GM19023 (cell line): ENCODE results near the gene SLC13A1.
"Not testable (repeated sequence)": the region's sequence is repeated elsewhere in the genome, so short reads cannot be mapped to it uniquely, and the experiment has no call there.

ENCODE experiments used
- ATAC-seq: cut with Tn5 transposase; IDR thresholded peaks from one replicate; pipeline ENCODE4 v1.9.1; 2021; ENCODE audit warnings: mild to moderate bottlenecking, moderate library complexity; ENCODE audit not compliant: unreplicated experiment

Gene SLC13A1

DNA sequence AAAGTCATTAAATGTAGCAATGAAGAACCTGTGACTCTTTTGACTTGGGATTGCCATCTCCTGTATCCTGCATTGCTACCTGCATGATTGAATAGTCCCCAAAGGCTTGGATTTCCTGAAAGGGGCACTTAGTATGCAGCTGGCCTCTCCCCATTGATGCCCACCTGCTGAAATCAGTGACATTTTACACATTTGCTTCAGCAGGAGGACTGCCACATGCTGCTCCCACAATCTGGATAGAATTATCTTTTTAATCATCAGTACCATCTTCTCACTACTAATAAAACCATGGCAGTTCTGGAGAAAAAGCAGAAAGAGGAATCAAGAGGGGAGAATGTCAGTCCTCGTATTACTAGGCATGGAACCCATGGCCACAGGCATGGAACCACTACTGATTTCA is 67.8 kb downstream of the SLC13A1 start:
- ATAC-seq: no peak

DNA sequence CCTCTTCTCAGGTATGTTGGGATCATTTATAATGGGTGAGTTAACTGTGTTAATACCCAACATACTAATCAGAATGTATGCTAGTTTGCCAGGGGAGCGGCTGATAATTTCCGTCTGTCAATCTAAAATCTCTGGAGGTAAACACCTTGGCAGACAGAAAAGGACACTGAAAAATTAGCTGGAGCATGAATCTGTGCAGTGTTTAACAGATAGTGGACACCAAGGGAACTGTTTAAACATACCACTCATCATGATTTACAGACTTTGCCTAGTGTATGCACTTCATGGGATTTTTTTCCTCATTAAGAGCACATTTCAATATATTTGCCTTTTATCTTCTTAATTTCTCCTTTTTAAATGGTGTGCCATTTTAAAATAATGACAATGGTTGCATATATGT is 68.2 kb downstream of the SLC13A1 start:
- no peak for ATAC-seq

DNA sequence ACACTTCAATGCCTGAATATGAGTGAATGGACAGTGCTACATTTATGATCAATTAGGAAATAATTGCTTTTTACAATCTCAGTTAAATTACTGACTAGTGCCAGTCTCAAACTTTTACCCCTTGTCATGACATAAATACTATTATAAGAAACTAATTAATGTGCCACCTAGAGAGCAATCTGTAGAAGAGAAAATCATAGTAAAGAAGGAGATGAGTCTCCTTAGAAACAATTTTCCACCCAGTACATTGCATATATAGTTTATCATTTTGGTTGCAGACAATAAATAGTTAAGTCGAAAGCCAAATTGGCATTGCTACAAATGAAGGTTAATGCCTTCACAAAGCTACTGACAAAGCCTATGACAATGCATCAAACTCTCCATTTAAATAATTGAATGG is 68.6 kb downstream of the SLC13A1 start:
- ATAC-seq: no peak

DNA sequence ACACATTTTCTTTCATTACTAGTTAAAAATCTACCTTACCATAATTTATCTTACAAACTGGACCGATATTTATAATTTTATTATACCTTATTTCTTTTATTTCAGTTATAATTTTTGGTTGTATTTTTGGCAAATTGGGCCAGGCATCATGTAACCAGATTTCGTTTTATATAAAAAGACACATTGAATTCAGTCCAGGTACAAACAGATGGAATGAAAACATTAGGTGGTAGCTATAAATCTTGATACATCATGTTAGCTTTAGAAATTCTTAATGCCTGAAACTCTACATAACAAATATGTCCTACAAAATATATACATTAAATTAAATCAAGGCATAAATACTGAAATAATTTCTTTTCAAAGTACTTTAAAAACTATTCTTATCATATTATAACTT is 73.1 kb downstream of the SLC13A1 start:
- no peak for ATAC-seq

DNA sequence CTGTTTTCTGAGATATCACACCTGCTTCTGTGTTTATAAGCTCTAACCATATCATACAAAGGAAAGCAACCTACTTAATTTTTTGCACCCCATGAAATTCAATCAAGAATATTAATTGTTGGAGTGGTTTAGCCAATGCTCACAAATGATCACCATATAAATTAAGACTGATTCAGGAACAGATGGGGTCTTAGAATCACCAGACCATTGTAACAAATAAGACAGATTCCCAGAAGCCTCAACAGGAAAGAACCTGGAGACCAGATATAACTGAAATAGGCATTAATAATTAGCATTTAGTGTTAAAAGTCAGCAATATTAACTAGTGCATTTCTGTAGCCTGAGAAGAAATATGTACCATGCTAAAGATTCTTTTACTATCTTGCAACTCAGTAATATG is 73.6 kb downstream of the SLC13A1 start:
- ATAC-seq: no peak

DNA sequence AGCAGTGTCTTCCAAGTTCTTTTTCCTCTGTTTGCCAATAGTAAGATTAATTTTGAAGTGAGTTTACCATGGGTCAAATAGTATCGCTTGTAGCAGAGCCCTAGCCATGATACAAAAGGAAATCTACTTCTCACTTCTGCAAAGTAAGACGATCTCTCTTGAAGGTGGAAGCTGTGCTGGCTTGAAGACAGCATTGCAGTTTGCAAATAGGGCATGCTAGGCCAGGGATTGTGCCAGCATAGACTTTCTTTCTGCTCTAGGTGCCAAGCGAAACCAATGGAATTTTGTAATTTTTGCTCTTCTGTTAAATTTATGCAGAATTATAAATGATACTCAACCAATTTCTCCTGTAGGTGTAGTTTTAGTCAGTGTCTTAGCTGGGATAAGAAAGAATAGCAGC is 74.5 kb downstream of the SLC13A1 start:
- no peak for ATAC-seq

DNA sequence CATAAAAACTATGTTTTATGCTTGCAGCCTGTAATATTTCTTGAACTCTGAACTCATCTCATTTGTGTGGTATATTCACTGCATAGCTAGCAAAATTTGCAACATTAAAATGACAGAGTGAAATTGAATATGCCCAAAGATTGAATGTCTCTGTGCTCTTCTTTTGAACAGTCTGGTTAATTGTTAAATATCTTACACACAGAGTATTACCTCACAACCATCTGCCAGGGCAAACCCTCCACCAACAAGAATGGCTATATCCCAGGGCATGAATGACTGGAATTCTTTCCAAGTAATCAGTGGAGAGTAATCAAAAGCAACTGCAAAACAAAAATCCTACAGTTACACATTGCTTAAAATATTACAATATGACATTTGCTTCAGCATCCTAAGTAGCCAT is 76.9 kb downstream of the SLC13A1 start:
- ATAC-seq: no peak

DNA sequence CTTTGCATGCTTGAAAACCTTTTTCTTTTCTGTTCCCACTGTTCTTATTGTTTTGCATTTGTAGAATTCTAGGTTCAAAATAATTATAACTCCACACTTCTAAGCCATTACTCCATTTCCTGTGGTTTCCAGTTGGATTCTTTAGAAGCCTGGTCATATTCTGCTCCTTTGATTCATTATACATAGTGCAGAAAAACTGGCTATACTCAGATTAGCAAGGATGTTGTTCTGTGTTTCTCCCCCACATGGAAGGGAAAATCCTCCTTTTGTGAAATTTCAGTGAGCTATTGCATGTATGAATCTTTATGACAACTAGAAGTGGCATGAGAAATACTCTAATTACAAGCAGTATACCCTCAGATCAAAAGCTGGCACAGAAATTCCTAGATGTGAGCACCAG is 79.5 kb downstream of the SLC13A1 start:
- no peak for ATAC-seq

DNA sequence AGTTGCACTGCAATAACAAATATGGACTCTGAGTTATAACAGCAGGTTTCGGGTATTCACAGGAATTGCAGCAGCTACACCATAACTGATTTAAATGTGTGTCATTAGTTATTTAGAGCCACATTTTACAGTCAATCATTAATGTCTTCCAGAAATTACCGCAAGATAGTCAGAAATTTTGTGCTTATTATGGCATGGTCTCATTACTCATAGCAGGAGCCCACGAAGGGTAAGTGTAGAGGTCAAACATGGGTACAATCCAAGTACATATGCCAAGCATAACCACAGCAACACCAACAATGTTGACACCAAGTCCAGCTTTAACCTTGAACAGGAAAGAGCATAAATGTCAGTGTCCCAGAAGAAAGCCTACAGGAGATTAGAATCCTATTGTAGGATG is 84.4 kb downstream of the SLC13A1 start:
- no peak for ATAC-seq

DNA sequence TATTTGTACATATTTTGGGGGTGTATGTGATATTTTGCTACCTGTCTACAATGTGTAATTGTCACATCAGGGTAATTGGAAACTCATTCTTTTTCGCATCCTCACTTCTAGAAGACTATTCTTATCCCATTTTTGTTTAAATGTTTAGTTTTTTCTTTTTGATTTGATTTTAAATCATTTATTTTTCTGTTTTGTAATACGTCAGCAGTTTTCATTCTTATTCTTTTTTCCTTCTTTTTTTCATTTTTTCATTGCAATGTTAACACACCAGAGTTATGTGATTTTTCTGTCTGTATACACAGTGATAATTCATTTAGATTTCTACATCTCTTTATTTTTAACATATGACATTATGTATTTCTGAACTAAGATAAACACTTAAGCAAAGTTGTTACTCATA is 85.5 kb downstream of the SLC13A1 start:
- ATAC-seq: no peak

DNA sequence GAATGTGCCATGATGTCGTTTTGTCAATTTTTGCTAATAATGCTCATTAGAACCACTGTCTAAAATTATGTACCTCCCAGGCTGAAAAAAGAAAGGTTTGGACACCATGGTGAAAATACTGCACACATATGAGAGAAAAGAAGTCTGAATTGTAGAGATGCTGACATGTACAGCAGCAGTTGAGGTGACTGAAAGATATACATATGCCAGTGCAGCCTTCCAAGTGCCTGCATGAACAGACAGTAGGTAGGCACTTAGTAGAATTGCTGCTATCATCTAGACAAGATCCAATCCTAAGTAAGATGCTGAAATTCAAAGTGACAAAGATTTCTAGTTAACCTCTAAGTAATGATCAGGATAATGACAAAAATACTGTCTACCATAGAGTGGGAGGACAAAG is 86.9 kb downstream of the SLC13A1 start:
- no peak for ATAC-seq

DNA sequence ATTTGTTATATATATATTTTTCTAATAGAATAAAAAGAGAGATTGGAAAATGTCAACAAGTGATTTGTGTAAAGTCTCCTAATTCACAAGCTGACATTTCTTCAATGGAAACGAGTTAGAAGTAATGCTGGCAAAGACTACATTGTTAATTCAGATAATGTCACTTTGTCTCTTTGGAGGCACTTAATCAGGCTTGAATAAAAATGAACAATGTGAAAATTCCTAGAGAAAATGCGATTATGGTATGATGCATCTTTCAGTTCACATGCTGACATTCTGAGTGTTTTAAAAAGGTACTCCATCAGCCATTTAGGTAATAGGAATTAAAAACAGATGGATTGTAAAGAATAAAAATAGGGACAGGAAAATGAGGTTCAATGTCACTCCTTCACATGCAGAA is 100.1 kb downstream of the SLC13A1 start:
- no peak for ATAC-seq

DNA sequence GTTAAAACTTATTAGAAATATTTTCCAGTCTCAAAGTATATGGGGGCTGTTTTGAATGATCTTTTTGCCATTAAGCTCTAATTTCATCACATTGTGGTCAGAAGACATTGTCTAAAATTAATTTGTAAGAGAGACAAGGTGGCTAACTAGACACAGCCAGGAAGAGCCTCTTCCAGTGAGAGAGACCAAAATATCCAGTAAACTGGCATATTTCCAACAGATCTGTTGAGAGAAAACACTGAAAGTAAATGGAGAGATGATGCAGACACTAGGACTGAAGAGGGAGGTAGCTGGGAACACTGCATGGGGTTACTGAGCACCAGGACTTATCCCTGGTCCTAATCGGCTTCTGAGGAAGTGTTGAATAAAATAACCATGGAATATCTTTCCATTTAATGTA is 102.8 kb downstream of the SLC13A1 start:
- ATAC-seq: no peak

DNA sequence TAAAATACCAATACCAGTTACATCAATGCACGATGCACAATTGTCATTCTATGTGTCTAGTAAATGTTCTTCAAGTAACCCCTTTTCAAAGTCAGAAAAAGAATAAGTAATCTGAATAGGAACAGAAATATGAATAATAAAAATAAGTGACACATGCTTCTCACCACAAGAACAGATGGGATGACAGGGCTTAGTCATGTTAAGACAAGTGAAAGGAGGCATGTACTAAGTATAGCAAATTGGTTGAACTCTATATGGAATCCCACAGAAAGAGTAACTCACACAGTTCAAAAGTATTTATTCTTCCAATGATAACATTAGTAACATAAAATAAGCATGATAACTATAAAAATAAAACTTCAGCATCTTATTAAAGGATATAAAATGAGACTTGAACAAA is 103.3 kb downstream of the SLC13A1 start:
- ATAC-seq: no peak

DNA sequence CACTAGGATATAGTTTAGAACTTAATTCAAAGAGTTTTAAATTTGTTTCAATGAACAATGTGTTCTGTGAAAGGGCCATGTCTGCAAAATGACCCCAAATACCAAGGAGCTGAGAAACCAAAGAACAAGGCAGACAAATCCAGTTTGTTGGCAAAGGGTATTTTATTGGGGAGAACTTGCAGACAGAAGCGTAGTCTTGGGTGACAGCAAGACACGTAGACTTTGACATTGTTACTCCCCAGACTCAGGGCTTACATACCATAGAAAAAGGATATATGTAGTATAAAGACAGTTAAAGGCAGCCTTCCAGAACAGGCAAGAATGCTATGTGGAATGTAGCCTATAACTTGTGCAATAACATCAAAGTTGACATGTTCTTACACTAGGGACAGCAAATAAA is 109.3 kb downstream of the SLC13A1 start:
- ATAC-seq: no peak

DNA sequence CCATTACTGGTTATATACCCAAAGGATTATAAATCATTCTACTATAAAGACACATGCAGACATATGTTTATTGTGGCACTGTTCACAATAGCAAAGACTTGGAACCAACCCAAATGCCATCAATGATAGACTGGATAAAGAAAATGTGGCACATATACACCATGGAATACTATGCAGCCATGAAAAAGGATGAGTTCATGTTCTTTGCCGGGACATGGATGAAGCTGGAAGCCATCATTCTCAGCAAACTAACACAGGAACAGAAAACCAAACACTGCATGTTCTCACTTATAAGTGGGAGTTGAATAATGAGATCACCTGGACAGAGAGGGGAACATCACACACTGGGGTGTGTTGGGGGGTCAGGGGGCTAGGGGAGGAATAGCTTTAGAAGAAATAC is 112.9 kb downstream of the SLC13A1 start:
- not testable (repeated sequence) for ATAC-seq

DNA sequence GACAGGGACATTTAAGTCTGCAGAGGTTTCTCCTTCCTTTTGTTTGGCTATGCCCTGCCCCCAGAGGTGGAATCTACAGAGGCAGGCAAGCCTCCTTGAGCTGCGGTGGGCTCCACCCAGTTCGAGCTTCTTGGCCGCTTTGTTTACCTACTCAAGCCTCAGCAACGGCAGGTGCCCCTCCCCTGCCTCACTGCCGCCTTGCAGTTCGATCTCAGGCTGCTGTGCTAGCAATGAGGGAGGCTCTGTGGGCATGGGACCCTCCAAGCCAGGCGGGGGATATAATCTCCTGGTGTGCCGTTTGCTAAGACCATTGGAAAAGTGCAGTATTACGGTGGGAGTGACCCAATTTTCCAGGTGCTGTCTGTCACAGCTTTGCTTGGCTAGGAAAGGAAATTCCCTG is 114.9 kb downstream of the SLC13A1 start:
- ATAC-seq: not testable (repeated sequence)

DNA sequence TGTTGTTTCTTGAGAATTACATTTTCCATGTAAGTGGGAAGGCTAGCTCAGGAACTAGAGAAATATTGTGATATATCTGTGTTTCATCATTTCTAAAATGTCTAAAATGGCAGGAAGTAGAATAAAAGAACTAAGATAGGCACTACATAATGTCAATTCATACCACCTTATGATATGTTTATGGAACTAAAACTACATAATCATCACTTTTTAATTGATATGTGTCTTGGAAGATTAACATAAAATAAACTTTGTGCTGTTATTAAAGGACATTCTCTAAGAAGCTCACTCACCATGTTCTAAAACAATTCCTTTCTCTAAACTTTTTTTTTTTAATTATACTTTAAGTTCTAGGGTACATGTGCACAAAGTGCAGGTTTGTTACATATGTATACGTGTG is 120.7 kb downstream of the SLC13A1 start:
- ATAC-seq: no peak

DNA sequence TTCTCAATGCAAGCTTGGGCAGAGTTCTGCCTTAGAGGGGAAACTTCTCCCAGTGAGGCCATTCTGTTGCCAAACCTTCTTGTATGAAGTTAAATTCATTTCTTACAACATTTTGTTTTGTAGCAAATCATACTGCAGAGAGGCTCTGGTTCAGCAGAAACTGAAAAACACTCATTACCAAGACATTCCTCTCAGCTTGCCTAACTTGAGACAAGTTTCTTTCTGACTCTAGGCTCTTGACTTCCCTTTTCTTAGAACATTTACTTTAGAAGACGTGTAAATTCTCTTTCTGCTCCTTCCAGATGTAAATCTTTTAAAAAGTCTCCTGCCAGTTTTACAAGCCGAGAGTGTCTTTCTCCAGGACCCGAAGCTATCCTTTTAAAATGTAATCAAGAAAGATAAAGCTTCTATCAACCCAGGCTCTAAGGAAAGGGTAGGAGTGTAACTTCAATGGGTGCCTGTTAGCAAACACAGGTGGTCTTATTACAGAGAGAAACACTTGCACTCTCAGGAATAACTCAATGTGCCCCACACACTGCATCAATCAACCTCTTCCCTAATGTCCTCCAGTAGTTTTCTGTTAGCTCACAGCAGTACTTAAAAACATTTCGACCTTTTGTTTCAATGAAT is 123.8 kb downstream of the SLC13A1 start:
- no peak for ATAC-seq

DNA sequence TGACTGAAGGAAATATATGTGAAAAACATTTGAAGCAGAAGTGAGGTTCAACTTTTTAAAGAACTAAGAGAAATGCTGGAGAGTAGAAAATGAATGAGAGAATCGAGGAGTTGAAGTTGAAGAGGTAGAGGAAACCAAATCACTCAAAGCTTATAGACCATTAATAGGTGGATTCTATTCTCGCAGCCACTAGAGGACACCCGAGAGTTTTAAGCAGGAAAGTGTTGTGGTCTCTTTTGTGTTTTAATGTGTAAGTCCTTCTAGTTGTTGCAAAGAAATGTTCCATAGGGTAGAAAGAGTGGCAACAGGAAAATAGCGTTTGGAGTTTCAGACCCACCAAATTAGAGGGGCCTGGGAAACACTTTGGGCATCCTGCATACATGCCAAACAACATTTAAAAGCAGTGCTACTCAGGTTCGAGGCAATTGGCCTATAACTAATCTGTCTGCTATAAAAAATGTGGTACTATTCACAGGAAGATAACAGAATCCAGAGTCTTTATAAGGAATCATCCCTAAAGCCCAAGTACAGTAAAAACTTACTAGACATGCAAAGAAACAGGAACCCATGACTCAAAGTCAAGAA is 129.0 kb downstream of the SLC13A1 start:
- ATAC-seq: no peak

DNA sequence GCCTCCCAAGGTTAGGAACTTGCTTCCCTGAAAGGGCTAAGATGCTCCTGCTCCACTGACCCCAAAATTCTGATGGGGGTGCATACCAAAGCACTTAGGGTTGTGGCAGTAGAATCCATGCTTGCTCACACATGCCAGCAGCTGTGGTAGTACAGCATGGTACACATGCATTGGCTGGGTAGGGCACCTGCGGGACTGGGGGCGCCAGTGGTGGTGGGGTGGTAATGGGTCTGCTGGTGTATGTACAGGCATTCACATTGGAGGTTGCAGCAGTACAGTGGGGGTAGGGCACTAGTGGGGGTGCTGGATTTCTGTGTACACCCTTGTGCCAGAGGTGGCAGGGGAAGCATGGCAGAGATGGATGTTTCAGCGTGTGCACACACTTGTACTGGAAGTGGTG is 132.0 kb downstream of the SLC13A1 start:
- ATAC-seq: no peak
